GM23248 (cell line): Measurements from ENCODE around the gene NETO1.

ENCODE experiments used
- EZH2 ChIP-seq: fragments of 200-600 bp; sonication (generic); IDR thresholded peaks from 2 replicates; pipeline ENCODE4 v1.6.1; 2018; ENCODE audit warnings: antibody characterized with exemption, mild to moderate bottlenecking; ENCODE audit not compliant: insufficient read depth, poor library complexity, severe bottlenecking
- EZH2phosphoT487 ChIP-seq: fragments of 200-600 bp; sonication (generic); IDR thresholded peaks from 2 replicates; pipeline ENCODE4 v1.6.1; 2018; ENCODE audit warnings: antibody characterized with exemption, moderate library complexity, mild to moderate bottlenecking, low read depth; ENCODE audit not compliant: insufficient read depth

DNA sequence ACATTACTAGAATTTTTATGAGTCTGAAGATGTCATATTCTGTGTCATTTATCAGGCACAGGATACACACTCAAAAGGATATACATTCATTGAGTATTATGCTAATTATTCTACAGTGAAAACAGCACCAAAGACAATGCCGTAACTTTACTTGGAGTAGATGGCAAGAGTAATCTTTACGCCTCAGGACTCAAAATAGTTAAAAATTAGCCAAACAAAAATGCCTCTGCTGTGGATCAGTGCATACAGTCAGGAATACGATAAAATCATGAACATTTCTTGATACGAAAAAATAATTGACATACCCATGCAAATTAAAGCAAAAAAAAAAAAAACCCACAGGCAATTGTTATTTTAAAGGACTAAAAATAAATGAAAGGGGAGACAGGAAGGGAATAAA, 129.7 kb downstream of the NETO1 start:
- no peak for TF ChIP-seq EZH2
- TF ChIP-seq EZH2phosphoT487, result no peak
